HFF-Myc (cell line): Measurements from ENCODE around the gene SRRM4.

Experiments
- DNase-seq: peaks from one replicate; pipeline ENCODE4 v3.0.0-alpha.2; 2011; ENCODE audit warnings: low read depth; ENCODE audit errors: extremely low read depth
- H3K4me3 ChIP-seq: replicated peaks from 2 replicates; pipeline ENCODE4 v1.5.1; 2011; ENCODE audit warnings: low read depth, mild to moderate bottlenecking, control low read depth, low read length
- TF ChIP-seq, protein P1 (sequence below): IDR thresholded peaks from 2 replicates; pipeline ENCODE4 v1.5.1; 2012; ENCODE audit warnings: mild to moderate bottlenecking, low read depth, low read length, control low read depth; ENCODE audit errors: missing control alignments

Gene SRRM4

DNA sequence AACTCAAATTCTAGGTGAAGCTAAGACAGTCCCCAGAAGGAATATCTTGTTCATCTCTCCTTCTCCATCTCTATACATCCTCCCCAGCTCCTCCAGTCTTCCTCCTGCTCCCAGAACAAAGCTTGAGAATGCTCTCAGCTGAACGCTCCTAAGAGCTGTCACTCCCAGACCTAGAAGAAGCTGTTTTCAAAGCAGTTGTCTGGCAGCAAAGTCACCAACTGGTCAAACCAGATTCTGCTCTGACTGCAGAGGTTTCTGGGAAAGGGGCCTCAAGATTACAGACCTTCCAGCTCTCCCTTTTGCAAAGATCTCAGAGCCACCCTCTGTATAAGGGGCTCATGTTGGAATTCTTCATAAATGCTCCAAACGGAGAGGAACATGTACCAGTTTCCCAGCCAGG, 187.8 kb downstream of the SRRM4 start:
- TF ChIP-seq, protein P1, sequence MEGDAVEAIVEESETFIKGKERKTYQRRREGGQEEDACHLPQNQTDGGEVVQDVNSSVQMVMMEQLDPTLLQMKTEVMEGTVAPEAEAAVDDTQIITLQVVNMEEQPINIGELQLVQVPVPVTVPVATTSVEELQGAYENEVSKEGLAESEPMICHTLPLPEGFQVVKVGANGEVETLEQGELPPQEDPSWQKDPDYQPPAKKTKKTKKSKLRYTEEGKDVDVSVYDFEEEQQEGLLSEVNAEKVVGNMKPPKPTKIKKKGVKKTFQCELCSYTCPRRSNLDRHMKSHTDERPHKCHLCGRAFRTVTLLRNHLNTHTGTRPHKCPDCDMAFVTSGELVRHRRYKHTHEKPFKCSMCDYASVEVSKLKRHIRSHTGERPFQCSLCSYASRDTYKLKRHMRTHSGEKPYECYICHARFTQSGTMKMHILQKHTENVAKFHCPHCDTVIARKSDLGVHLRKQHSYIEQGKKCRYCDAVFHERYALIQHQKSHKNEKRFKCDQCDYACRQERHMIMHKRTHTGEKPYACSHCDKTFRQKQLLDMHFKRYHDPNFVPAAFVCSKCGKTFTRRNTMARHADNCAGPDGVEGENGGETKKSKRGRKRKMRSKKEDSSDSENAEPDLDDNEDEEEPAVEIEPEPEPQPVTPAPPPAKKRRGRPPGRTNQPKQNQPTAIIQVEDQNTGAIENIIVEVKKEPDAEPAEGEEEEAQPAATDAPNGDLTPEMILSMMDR: no peak
- H3K4me3 ChIP-seq: no peak overlapping the region
- no peak for DNase-seq

DNA sequence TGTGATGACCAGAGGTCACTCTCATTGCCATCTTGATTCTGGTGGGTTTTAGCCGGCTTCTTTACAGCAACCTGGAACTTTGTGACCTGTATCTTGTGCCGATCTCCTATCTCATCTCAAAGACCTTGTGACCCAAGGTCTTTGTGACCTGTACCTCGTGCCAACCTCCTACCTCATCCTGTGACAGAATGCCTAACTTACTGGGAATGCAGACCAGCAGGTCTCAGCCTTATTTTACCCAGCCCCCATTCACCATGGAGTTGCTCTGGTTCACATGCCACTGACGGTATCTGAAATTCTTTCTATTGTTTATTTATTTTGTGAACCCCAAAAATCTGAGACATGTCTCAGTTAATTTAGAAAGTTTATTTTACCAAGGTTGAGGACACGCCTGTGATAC, 189.9 kb downstream of the SRRM4 start:
- H3K4me3 ChIP-seq: no peak overlapping the region
- no peak for DNase-seq
- TF ChIP-seq, protein P1: no peak

DNA sequence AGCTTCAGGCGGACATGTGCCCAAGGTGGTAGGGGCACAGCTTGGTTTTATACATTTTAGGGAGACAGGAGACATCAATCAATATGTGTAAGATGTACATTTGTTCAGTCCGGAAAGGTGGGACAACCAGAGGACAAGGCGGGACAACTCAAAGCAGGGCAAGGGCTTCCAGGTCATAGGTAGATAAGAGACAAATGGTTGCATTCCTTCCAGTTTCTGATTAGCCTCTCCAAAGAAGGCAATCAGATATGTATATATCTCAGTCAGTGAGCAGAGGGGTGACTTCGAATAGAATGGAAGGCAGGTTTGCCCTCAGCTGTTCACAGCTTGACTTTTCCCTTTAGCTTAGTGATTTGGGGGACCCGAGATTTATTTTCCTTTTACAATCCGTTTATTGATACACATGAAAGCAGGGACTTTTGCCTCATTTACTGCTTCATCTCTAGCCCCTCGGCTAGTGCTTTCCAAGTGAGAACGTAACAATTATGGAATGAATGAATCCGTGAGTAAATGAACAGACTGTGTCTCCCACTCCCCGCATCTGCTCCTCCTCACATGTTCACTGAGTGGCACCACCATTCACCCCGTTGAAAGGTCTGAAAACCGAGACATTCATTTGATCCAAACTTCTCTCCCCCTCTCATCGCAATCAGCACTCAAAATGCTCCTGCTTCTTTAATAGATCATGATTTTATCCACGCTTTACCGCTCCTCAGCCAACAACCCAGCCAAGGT, 190.5 kb downstream of the SRRM4 start:
- no peak overlapping the region for H3K4me3 ChIP-seq
- DNase-seq: no peak
- TF ChIP-seq, protein P1: no peak

DNA sequence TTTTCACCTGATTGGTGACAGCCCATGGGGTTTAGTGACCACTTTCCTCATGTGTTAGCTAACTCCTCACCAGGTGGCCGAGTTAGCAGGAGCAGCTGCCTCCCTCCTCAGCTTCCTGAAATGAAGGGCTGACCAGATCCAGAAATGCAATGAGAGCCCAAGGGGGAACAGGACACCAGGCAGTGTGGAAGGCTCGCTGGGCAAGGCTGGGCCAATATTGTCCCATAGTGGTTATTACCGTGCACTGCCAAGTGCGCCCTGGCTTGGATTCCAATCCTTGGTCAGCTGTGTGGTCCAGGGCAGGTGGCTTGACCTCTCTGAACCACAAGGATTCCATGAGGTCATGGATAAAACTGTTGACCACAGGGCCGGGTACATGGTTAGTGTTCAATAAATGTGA, 193.7 kb downstream of the SRRM4 start:
- H3K4me3 ChIP-seq: no peak overlapping the region
- DNase-seq: no peak
- TF ChIP-seq, protein P1: no peak

DNA sequence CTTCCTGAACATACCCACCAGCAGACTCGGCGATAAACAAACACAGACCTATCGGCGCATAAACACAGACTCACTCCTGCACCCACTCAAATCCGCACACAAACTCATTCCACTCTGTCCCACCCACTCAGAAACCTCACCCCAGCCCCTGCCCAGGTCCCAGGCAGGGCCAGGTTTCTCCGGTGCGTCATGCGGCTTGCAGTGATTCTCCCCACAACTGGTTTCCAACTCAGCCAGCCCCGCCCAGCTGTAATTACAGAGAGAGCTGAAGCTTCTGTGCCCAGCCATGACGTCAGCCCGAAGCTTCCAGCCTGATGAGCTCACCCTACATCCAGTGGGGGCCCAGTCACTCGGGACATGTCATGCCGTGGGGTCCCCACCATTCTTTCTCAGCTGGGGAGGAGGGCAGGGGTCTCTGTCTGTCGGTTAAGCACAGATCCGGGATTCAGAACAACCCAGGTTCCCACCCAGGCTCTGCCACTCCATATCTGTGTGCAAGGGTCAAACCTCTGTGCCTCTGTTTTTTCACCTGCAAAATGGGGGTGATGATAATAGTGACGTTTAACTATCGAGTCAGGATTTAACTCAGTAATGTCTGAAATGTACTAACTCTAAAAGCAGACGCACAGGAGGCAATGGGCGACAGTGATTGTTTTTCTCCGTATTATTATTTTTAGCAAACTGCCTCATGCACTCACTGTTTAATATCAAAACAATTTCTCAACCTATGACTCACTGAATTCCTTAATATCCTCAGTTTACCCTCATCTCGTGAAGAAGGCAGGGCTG, 195.1 kb downstream of the SRRM4 start:
- DNase-seq: peak; percentile 38

DNA sequence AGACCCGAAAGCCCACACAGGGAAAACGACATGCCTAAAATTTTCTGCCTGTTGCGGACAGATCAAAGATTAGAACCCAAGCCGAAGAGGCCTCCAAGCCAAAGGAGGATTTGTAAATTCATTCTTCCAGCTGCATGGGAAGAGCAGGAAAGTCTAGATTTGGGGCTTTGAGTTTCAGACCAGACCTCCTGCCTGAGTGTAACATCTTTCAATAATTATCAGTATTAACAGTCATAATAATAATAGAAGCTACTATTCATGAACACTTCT, 195.7 kb downstream of the SRRM4 start:
- H3K4me3 ChIP-seq: no peak overlapping the region
- no peak for DNase-seq
- TF ChIP-seq, protein P1: no peak

More for the DNA sequence above, 195.1 kb downstream of the SRRM4 start:
- no peak overlapping the region for H3K4me3 ChIP-seq
- TF ChIP-seq, protein P1: no peak
